Skeletal muscle tissue (tissue), 4 donors: ENCODE measurements around the gene SF3B4. TPM values are rescaled to one million over a fixed set of nuclear protein-coding genes. Genes with fewer than 3 reads are reported as not detected.

ENCODE experiments used
- H3K27ac ChIP-seq: one replicate; pipeline ENCODE4 v1.7.0; 2013; ENCODE audit warnings: mild to moderate bottlenecking, low read depth, low read length, inconsistent platforms
- H3K27me3 ChIP-seq, 3 donors: one replicate each; pipeline ENCODE4 v1.7.0; 2013; ENCODE audit warnings: low read length in 3 of 3; ENCODE audit not compliant: control insufficient read depth in 3 of 3, insufficient read depth in 3 of 3
- H3K36me3 ChIP-seq, 3 donors: one replicate each; pipeline ENCODE4 v1.7.0; 2013; ENCODE audit warnings: low read length in 3 of 3; ENCODE audit not compliant: control insufficient read depth in 3 of 3, insufficient read depth in 3 of 3
- H3K4me1 ChIP-seq, 3 donors: one replicate each; pipeline ENCODE4 v1.7.0; 2013; ENCODE audit warnings: low read length in 3 of 3, mild to moderate bottlenecking in 3 of 3; ENCODE audit not compliant: control insufficient read depth in 3 of 3, insufficient read depth in 3 of 3
- H3K4me3 ChIP-seq, 3 donors: one replicate each; pipeline ENCODE4 v1.7.0; 2013; ENCODE audit warnings: low read length in 3 of 3
- H3K9ac ChIP-seq, 3 donors: one replicate each; pipeline ENCODE4 v1.7.0; 2013; ENCODE audit warnings: low read length in 3 of 3, mild to moderate bottlenecking in 3 of 3, moderate library complexity in 2 of 3, low read depth in 1 of 3
- H3K9me3 ChIP-seq, 3 donors: one replicate each; pipeline ENCODE4 v1.7.0; 2013; ENCODE audit warnings: low read length in 3 of 3; ENCODE audit not compliant: control insufficient read depth in 3 of 3
- total RNA-seq: library from RNA; depleted of rRNA; stranded (reverse); fragments of >200 nt; gene quantifications from one replicate; pipeline ENCODE4 v1.2.3, GENCODE V29; 2014
- donor health status: Osteomylitis.

Gene SF3B4
- total RNA-seq, 1 donor from 2014 or later: 8.4 TPM

- peaks cover 44 to 45% (median 44%) of the 10 kb centered on the region in 3 donors for H3K36me3 ChIP-seq
- H3K4me1 ChIP-seq: peaks cover 24 to 25% (median 25%) of the 10 kb centered on the region in 3 donors
- H3K9ac ChIP-seq: no peak overlapping the region
- H3K9me3 ChIP-seq: no peaks in the 10 kb centered on the region
- H3K4me3 ChIP-seq: no peak overlapping the region
- H3K27me3 ChIP-seq: peaks cover 0 to 3% (median 1%) of the 10 kb centered on the region in 3 donors
- no peak overlapping the region for H3K27ac ChIP-seq
Observed at GRCh38 chr1:149923626-149924025, 4.0 kb downstream of the SF3B4 start.

DNA sequence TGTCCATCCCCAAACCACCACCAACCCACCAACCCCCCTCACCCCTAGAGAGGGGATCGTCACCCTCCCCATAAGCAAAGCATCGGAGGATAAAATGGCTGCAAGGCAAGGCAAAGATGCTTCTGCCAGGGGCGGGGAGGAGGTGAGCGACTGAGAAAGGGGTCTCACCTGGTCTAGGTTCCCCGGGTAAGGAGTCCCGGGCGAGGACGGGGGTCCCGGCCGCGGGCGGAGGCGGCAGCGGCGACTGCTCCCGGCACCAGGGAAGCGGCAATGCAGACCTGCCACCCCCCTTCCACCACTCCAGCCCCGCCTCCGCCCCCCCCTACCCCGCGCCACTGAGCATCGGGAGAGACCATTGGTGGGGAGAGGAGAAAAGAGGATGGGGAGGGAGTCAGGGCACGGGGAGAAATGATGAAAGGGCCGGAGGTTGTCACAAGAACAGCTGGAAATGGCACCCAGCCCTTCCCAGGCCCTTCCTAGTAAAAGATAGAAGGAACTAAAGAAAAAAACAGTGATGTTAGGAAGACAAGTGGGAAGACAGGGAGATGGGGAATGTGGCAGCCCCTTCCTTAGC is 9.9 kb downstream of the SF3B4 start, which contains the start of gene SV2A:
TSS of gene SV2A (minus strand) at position 274 of the 574 bp plus-strand sequence. CDS start 4,004 bp downstream, outside the sequence.
- Histone ChIP-seq H3K4me1 (no peaks in the 10 kb centered on the region), H3K36me3 (peaks cover 2 to 5% (median 4%) of the 10 kb centered on the region in 3 donors), H3K27me3 (peaks cover 5 to 16% (median 11%) of the 10 kb centered on the region in 3 donors), H3K27ac (no peak within 1 kb of the TSS), H3K4me3 (peak within 1 kb of the TSS in 2 of 3 donors; percentile 9 to 52), H3K9ac (no peak within 1 kb of the TSS), H3K9me3 (no peaks in the 10 kb centered on the region)

DNA sequence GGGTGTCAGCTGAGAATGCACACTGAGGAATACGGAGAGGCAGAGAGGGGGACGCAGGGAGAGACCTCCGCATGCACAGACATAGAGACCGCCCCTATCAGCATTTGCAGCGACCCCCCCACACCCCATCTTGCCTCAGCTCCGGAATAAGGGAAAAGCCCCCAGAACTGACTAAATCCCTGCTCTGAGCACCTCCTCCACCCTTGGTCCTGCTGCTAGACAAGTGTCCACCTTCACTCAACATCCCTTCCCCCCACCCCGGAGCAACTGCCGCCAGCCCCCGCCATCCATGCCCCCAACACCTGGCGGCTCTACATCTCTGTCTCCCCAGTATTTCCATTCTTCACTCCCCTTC is 10.7 kb downstream of the SF3B4 start:
- peaks cover 5 to 16% (median 11%) of the 10 kb centered on the region in 3 donors for H3K27me3 ChIP-seq
- no peaks in the 10 kb centered on the region for H3K4me1 ChIP-seq
- H3K9me3 ChIP-seq: no peaks in the 10 kb centered on the region
- no peak overlapping the region for H3K27ac ChIP-seq
- no peaks in the 10 kb centered on the region for H3K36me3 ChIP-seq
- H3K4me3 ChIP-seq: no peak overlapping the region
- no peak overlapping the region for H3K9ac ChIP-seq

DNA sequence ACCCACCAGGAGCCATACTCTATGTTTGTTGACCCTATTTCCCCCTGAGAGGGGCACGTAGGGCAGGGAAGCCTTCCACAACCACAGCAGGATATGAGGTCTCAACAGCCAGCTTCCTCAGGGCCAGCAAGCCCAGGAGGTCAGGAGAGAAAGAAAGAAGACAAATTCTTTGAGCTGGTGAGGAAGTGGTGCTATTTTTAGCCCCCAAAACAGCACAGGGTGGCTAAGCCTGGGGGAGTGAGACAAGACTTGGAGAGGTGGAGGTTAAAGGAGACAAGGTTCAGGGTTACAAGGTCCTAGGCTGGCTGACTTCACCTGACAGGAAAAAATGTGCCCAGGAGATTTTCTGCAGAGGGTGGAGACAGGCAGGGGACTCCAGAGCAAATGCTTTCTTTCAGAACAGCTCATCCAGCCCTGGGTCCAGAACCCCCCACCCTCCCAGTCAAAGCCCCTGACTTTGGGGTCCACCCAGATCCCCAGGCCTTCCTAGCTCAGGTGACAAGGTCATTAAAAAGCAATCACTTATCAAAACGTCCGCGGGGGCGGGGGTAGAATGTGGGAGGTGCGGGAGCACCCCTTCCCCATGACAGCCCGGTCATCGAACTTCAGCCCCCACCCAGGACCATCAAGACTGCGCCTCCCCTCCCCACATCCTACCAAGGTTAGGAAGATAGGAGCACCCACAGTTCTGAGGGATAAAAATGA is 11.3 kb downstream of the SF3B4 start:
- H3K4me3 ChIP-seq: no peak overlapping the region
- no peaks in the 10 kb centered on the region for H3K9me3 ChIP-seq
- no peaks in the 10 kb centered on the region for H3K4me1 ChIP-seq
- no peak overlapping the region for H3K9ac ChIP-seq
- no peaks in the 10 kb centered on the region for H3K36me3 ChIP-seq
- no peak overlapping the region for H3K27ac ChIP-seq
- H3K27me3 ChIP-seq: peaks cover 5 to 16% (median 11%) of the 10 kb centered on the region in 3 donors

DNA sequence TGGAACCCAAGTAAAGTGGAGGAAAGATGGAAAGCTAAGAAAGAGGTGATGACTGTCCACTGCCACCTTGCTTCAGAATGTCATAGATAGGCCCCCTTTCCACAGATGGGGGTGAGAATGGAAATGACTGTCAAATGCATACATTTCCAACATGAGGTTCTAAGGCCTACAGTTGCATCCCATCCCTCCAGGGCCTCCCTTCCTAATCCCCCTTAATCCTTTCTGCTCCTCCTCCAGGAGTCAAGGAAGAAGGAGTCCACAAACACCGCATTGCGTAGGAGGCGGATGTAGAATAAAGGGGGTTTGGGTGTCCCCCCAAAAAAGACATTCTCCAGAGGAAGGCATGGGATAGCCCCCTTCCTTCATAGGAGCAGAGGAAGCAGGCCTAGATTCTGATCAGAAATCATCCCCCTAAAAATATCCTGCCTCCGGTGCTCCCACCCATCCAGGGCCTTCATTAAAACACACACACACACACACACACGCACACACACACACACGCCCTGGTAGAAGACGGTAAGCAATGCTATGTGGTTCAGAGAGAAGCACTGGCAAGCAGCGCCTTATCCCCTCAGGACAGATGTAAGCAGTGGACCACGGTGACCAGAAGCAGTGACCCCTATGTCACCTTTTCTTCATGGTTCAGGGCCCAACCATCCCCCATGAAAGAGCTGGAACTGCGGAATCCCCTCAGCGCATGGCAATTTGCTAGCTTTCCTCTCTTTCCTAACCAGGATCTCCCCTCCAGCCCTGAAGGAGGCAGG is 12.0 kb downstream of the SF3B4 start:
- H3K27me3 ChIP-seq: peaks cover 5 to 16% (median 11%) of the 10 kb centered on the region in 3 donors
- H3K27ac ChIP-seq: no peak overlapping the region
- no peaks in the 10 kb centered on the region for H3K9me3 ChIP-seq
- no peaks in the 10 kb centered on the region for H3K4me1 ChIP-seq
- H3K9ac ChIP-seq: no peak overlapping the region
- no peaks in the 10 kb centered on the region for H3K36me3 ChIP-seq
- H3K4me3 ChIP-seq: no peak overlapping the region

GRCh38 chr1:149914545-149914944 is 13.1 kb downstream of the SF3B4 start:
- Histone ChIP-seq H3K4me3 (no peak overlapping the region), H3K27me3 (peaks cover 5 to 19% (median 11%) of the 10 kb centered on the region in 3 donors), H3K36me3 (no peaks in the 10 kb centered on the region), H3K27ac (no peak overlapping the region), H3K4me1 (no peaks in the 10 kb centered on the region), H3K9ac (no peak overlapping the region), H3K9me3 (no peaks in the 10 kb centered on the region)

- Histone ChIP-seq H3K9ac (no peak overlapping the region), H3K4me3 (no peak overlapping the region), H3K27ac (no peak overlapping the region), H3K9me3 (no peaks in the 10 kb centered on the region), H3K4me1 (no peaks in the 10 kb centered on the region), H3K36me3 (peaks cover 0 to 2% (median 0%) of the 10 kb centered on the region in 3 donors), H3K27me3 (peaks cover 0 to 3% (median 2%) of the 10 kb centered on the region in 3 donors)
Observed at GRCh38 chr1:149906570-149907075, 21.0 kb downstream of the SF3B4 start.

GRCh38 chr1:149903836-149904491 is 23.6 kb downstream of the SF3B4 start:
- Histone ChIP-seq H3K9ac (peak overlapping the region in 1 of 3 donors; percentile 8), H3K4me1 (peaks cover 8 to 14% (median 9%) of the 10 kb centered on the region in 3 donors), H3K27ac (no peak overlapping the region), H3K9me3 (no peaks in the 10 kb centered on the region), H3K4me3 (no peak overlapping the region), H3K36me3 (peaks cover 0 to 2% (median 0%) of the 10 kb centered on the region in 3 donors), H3K27me3 (no peaks in the 10 kb centered on the region)

DNA sequence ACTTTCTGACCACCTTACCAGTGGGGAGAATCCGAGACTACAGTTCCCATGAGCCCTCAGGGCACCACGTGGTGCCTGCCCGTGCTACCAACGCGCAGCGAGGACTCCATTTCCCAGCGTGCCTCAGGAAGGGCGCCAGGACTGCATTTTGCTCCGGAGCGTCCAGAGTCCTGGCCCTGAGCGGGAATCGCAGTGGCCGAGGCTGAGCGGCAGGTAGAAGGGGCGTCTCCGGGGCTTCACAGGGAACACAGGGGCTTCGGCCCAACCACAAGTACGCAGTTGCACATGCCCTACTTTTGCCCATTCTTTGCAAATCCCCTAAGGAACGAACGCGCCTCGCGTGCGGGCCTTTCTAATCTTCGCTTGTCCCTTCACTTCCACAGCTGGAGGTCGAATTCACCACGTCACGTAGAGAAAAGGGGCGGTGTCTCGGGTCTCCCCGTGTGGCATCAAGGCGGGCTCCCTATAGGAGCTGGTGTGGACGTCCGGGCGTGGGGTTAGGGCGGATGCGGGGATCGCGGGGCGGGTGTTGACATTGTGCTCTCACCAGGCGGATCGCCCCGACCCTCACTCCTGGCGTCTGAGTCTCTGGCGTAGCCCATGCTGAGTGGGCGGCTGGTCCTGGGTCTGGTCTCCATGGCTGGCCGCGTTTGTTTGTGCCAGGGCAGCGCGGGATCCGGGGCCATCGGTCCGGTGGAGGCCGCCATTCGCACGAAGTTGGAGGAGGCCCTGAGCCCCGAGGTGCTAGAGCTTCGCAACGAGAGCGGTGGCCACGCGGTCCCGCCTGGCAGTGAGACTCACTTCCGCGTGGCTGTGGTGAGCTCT is 27.9 kb downstream of the SF3B4 start, which contains the start of gene BOLA1:
TSS of gene BOLA1 (plus strand) at position 109 of the 825 bp plus-strand sequence. CDS start at position 601, 492 bp downstream.
- Histone ChIP-seq H3K4me1 (peaks cover 8 to 14% (median 9%) of the 10 kb centered on the region in 3 donors), H3K9me3 (no peaks in the 10 kb centered on the region), H3K4me3 (peak within 1 kb of the TSS; percentile 89 to 96 (median 95)), H3K27ac (peak within 1 kb of the TSS; percentile 73), H3K27me3 (no peaks in the 10 kb centered on the region), H3K36me3 (peaks cover 0 to 2% (median 0%) of the 10 kb centered on the region in 3 donors), H3K9ac (peak within 1 kb of the TSS; percentile 90)
